Measurements from ENCODE around the gene EXD3. TPM values are rescaled to one million over a fixed set of nuclear protein-coding genes. Genes with fewer than 3 reads are reported as not detected.

The EXD3 gene
- total RNA-seq, 1 experiment from 2014 or later, result 1.9 TPM

GRCh38 chr9:137296670-137297664, 126.0 kb downstream of the EXD3 start:
- Histone ChIP-seq H3K36me3 (no peaks in the 10 kb centered on the region), H3K9me3 (replicated peaks) (peaks cover 7% of the 10 kb centered on the region; the same call in 1 of the 2 replicates), H3K4me1 (peaks cover 22% of the 10 kb centered on the region), H3K27ac (no peak overlapping the region), H3K27me3 (peaks cover 34% of the 10 kb centered on the region), H3K4me3 (no peak overlapping the region)
- no peak for DNase-seq

- Histone ChIP-seq H3K4me3 (no peak overlapping the region), H3K36me3 (no peaks in the 10 kb centered on the region), H3K4me1 (peaks cover 22% of the 10 kb centered on the region), H3K27me3 (peaks cover 34% of the 10 kb centered on the region), H3K9me3 (replicated peaks) (peaks cover 7% of the 10 kb centered on the region; the same call in 1 of the 2 replicates), H3K27ac (no peak overlapping the region)
- DNase-seq, result peak in 1 of 2 experiments; percentile 27
These were observed 126.9 kb downstream of the EXD3 start for GRCh38 chr9:137295849-137296669.

- peaks cover 7% of the 10 kb centered on the region; the same call in 1 of the 2 replicates for H3K9me3 ChIP-seq (replicated peaks)
- DNase-seq, result peak in 1 of 2 experiments; percentile 39
- peaks cover 22% of the 10 kb centered on the region for H3K4me1 ChIP-seq
- peaks cover 34% of the 10 kb centered on the region for H3K27me3 ChIP-seq
- H3K36me3 ChIP-seq, result no peaks in the 10 kb centered on the region
- H3K27ac ChIP-seq, result no peak overlapping the region
- H3K4me3 ChIP-seq, result no peak overlapping the region; the same call in 1 of the 2 replicates
These were observed 127.6 kb downstream of the EXD3 start for GRCh38 chr9:137295238-137295811.

- H3K27me3 ChIP-seq, result peaks cover 29% of the 10 kb centered on the region
These were observed 128.2 kb downstream of the EXD3 start for GRCh38 chr9:137294681-137295237.

GRCh38 chr9:137294091-137294680, 128.8 kb downstream of the EXD3 start:
- H3K4me1 ChIP-seq, result peaks cover 14% of the 10 kb centered on the region; the same call in 1 of the 2 replicates
- H3K36me3 ChIP-seq, result no peaks in the 10 kb centered on the region
- peaks cover 7% of the 10 kb centered on the region; the same call in 1 of the 2 replicates for H3K9me3 ChIP-seq (replicated peaks)
- H3K27me3 ChIP-seq, result peaks cover 25% of the 10 kb centered on the region
- peak; percentile 65 to 72 for DNase-seq
- H3K4me3 ChIP-seq, result no peak overlapping the region
- no peak overlapping the region for H3K27ac ChIP-seq

More at GRCh38 chr9:137294681-137295237, 128.2 kb downstream of the EXD3 start:
- Histone ChIP-seq H3K4me1 (peaks cover 16% of the 10 kb centered on the region), H3K36me3 (no peaks in the 10 kb centered on the region), H3K9me3 (replicated peaks) (peaks cover 7% of the 10 kb centered on the region; the same call in 1 of the 2 replicates), H3K27ac (no peak overlapping the region), H3K4me3 (no peak overlapping the region)
- DNase-seq, result no peak

- Histone ChIP-seq H3K4me3 (no peak overlapping the region), H3K36me3 (no peaks in the 10 kb centered on the region), H3K27me3 (peaks cover 19% of the 10 kb centered on the region), H3K9me3 (replicated peaks) (peaks cover 7% of the 10 kb centered on the region; the same call in 1 of the 2 replicates), H3K4me1 (peaks cover 8% of the 10 kb centered on the region; the same call in 1 of the 2 replicates), H3K27ac (no peak overlapping the region)
- DNase-seq, result no peak
These were observed 129.4 kb downstream of the EXD3 start for GRCh38 chr9:137293482-137294090.

GRCh38 chr9:137293094-137293481, 129.9 kb downstream of the EXD3 start:
- H3K27me3 ChIP-seq, result peaks cover 14% of the 10 kb centered on the region
- H3K4me1 ChIP-seq, result 0 out of 2 replicates have a peak, but pooled peaks cover 7% of the 10 kb centered on the region
- peaks cover 7% of the 10 kb centered on the region; the same call in 1 of the 2 replicates for H3K9me3 ChIP-seq (replicated peaks)
- H3K27ac ChIP-seq, result no peak overlapping the region
- DNase-seq, result no peak
- H3K4me3 ChIP-seq, result no peak overlapping the region
- H3K36me3 ChIP-seq, result no peaks in the 10 kb centered on the region

- Histone ChIP-seq H3K36me3 (no peaks in the 10 kb centered on the region), H3K27me3 (no peaks in the 10 kb centered on the region), H3K4me3 (no peak overlapping the region), H3K9me3 (replicated peaks) (no peaks in the 10 kb centered on the region), H3K27ac (no peak overlapping the region), H3K4me1 (peaks cover 6% of the 10 kb centered on the region)
- peak; percentile 70 to 83 for DNase-seq
These were observed 136.0 kb downstream of the EXD3 start for GRCh38 chr9:137286975-137287383.

- Histone ChIP-seq H3K27ac (no peak overlapping the region), H3K9me3 (replicated peaks) (no peaks in the 10 kb centered on the region), H3K36me3 (no peaks in the 10 kb centered on the region), H3K4me3 (no peak overlapping the region), H3K27me3 (no peaks in the 10 kb centered on the region), H3K4me1 (peaks cover 23% of the 10 kb centered on the region)
- peak in 1 of 2 experiments; percentile 4 for DNase-seq
These were observed 141.4 kb downstream of the EXD3 start for GRCh38 chr9:137281345-137282116.

- no peak overlapping the region for H3K27ac ChIP-seq
- no peaks in the 10 kb centered on the region for H3K27me3 ChIP-seq
- H3K9me3 ChIP-seq (replicated peaks), result no peaks in the 10 kb centered on the region
- no peaks in the 10 kb centered on the region for H3K36me3 ChIP-seq
- peak in 1 of 2 experiments; percentile 4 for DNase-seq
- H3K4me1 ChIP-seq, result peaks cover 31% of the 10 kb centered on the region
- H3K4me3 ChIP-seq, result no peak overlapping the region
These were observed 142.3 kb downstream of the EXD3 start for GRCh38 chr9:137280474-137281344.

- Histone ChIP-seq H3K9me3 (replicated peaks) (no peaks in the 10 kb centered on the region), H3K27ac (no peak overlapping the region), H3K4me3 (no peak overlapping the region), H3K36me3 (no peaks in the 10 kb centered on the region), H3K27me3 (no peaks in the 10 kb centered on the region), H3K4me1 (peaks cover 31% of the 10 kb centered on the region)
- DNase-seq, result peak in 1 of 2 experiments; percentile 4
These were observed 143.1 kb downstream of the EXD3 start for GRCh38 chr9:137279741-137280473.

All from SJCRH30 (cell line).